ENCODE data around the gene EEF1AKMT1. TPM values are rescaled to one million over a fixed set of nuclear protein-coding genes. Genes with fewer than 3 reads are reported as not detected.

Gene EEF1AKMT1
- total RNA-seq, 1 experiment from 2014 or later: 6.1 TPM

- no peak overlapping the region for H3K9ac ChIP-seq (ENCODE audit: extremely low read depth, insufficient read length, low read length)
- no CpG with 5 or more reads among the region's 3 CpGs for WGBS (ENCODE audit: extremely low coverage, insufficient read length, low lambda C conversion rate)
- H2BK15ac ChIP-seq (ENCODE audit: low read depth, low read length): no peak overlapping the region
- no peak overlapping the region for H3T11ph ChIP-seq (ENCODE audit: low read length)
- no peaks in the 10 kb centered on the region for H3K9me3 ChIP-seq (ENCODE audit: control insufficient read depth, low read depth, low read length)
- no peak overlapping the region for H2BK12ac ChIP-seq (ENCODE audit: insufficient read length, low read depth, low read length)
- H3K23me2 ChIP-seq (ENCODE audit: insufficient read length, low read depth, low read length, poor library complexity, severe bottlenecking): no peaks in the 10 kb centered on the region
- no peak overlapping the region for H3K18ac ChIP-seq (ENCODE audit: insufficient read length, low read depth, low read length)
- H2AFZ ChIP-seq (ENCODE audit: low read length): no peak overlapping the region
- H4K5ac ChIP-seq (ENCODE audit: insufficient read length, low read depth, low read length): no peak overlapping the region
- H3K36me3 Mint-ChIP-seq (ENCODE audit: insufficient read depth in 1 of 3, low read depth in 3 of 3): peaks cover 1 to 23% (median 20%) of the 10 kb centered on the region in 3 experiments; a peak in 6 of 7 replicates
- no peak overlapping the region for H3K4ac ChIP-seq (ENCODE audit: low read depth, low read length)
- H2BK5ac ChIP-seq (ENCODE audit: insufficient read length, low read length): no peak overlapping the region
- H3K27ac ChIP-seq (ENCODE audit: insufficient read length, low read depth, low read length): no peak overlapping the region
- TF ChIP-seq CTCF (conservative IDR thresholded peaks at IDR 0.05): no peak
- H4K8ac ChIP-seq (replicated peaks; ENCODE audit: insufficient read length, low read depth, low read length): no peak overlapping the region
- H3K27ac Mint-ChIP-seq: no peak overlapping the region
- no peak overlapping the region for H3K4me2 ChIP-seq (ENCODE audit: insufficient read depth, insufficient read length, low read length)
- no peak overlapping the region for H3K23ac ChIP-seq (ENCODE audit: insufficient read length, low read depth, low read length)
- H3K27me3 ChIP-seq (ENCODE audit: insufficient read depth, low read length): no peaks in the 10 kb centered on the region
- H3K14ac ChIP-seq (ENCODE audit: insufficient read depth, low read length): no peak overlapping the region
- no peak overlapping the region for H3K56ac ChIP-seq (ENCODE audit: insufficient read length, low read depth, low read length)
- no peak overlapping the region for H3K4me3 Mint-ChIP-seq
- no peak for DNase-seq
- no peaks in the 10 kb centered on the region for H4K20me1 ChIP-seq (ENCODE audit: control insufficient read depth, insufficient read depth, insufficient read length)
- H3K27me3 Mint-ChIP-seq (ENCODE audit: low read depth): no peaks in the 10 kb centered on the region
- no peaks in the 10 kb centered on the region for H3K79me1 ChIP-seq (ENCODE audit: insufficient read depth, low read depth, low read length, poor library complexity, severe bottlenecking)
- H2BK20ac ChIP-seq (ENCODE audit: low read depth, low read length, poor library complexity, severe bottlenecking): no peak overlapping the region
- H3K4me1 Mint-ChIP-seq: no peaks in the 10 kb centered on the region
- no peaks in the 10 kb centered on the region for H3K9me3 Mint-ChIP-seq
- no peak overlapping the region for H2AK5ac ChIP-seq (ENCODE audit: insufficient read length, low read length)
- H2BK120ac ChIP-seq (ENCODE audit: low read depth, low read length, poor library complexity, severe bottlenecking): no peak overlapping the region
- H3K79me2 ChIP-seq (ENCODE audit: insufficient read depth, low read length): no peaks in the 10 kb centered on the region
- H3K4me1 ChIP-seq (ENCODE audit: insufficient read depth, low read length): no peaks in the 10 kb centered on the region
- H4K91ac ChIP-seq (ENCODE audit: insufficient read length, low read depth, low read length): no peak overlapping the region
These were observed 8.5 kb upstream of the EEF1AKMT1 start for GRCh38 chr13:20782116-20782708.

All from H9 (cell line).